WI38 (cell line): ENCODE data around the gene RPL22.

ENCODE experiments used
- H3K4me3 ChIP-seq: 2 replicates; pipeline ENCODE4 v1.5.1; 2011; ENCODE audit warnings: low read depth, mild to moderate bottlenecking, control low read depth, low read length
- CTCF ChIP-seq: IDR thresholded peaks from 2 replicates; pipeline ENCODE4 v1.5.1; 2012; ENCODE audit warnings: low read depth, mild to moderate bottlenecking, control low read depth, low read length

RPL22 gene

GRCh38 chr1:6163973-6164617, 35.3 kb downstream of the RPL22 start:
- no peak for TF ChIP-seq CTCF
- no peak overlapping the region for H3K4me3 ChIP-seq

GRCh38 chr1:6163191-6163972, 36.0 kb downstream of the RPL22 start:
- TF ChIP-seq CTCF, result no peak
- no peak overlapping the region for H3K4me3 ChIP-seq

- no peak overlapping the region for H3K4me3 ChIP-seq
- no peak for TF ChIP-seq CTCF
Measured at GRCh38 chr1:6162773-6163172, 36.6 kb downstream of the RPL22 start.

- no peak for TF ChIP-seq CTCF
- H3K4me3 ChIP-seq, result no peak overlapping the region
Measured at GRCh38 chr1:6162341-6162740, 37.1 kb downstream of the RPL22 start.

GRCh38 chr1:6158181-6158580, 41.2 kb downstream of the RPL22 start:
- TF ChIP-seq CTCF, result no peak
- no peak overlapping the region for H3K4me3 ChIP-seq

GRCh38 chr1:6157528-6158174, 41.7 kb downstream of the RPL22 start:
- H3K4me3 ChIP-seq, result no peak overlapping the region
- no peak for TF ChIP-seq CTCF

GRCh38 chr1:6157132-6157527, 42.3 kb downstream of the RPL22 start:
- TF ChIP-seq CTCF, result no peak
- no peak overlapping the region for H3K4me3 ChIP-seq
